ENCODE measurements around the gene UBE2U.

Gene UBE2U

DNA sequence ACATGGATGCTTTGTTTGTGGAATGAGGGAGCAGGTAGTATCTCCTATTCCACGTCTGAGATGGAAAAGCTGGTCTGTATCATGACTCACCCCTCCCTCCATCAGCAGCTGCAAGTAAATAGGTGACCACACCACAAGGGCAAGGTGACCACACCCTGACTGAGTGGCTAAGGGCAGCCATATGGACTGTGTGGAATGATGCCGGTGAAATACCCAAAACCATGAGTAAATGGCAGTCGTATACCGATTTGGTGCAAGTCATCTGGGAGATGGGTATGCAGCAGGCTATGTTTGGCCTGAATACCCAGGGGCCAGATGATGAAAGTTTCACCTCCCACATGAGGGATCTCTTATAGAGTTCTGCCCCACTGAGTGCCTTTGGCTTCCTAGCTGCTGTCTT is 15.8 kb upstream of the UBE2U start:
- H3K4me3 ChIP-seq (ENCODE audit: low read length in 2 of 2), result no peak overlapping the region
- H3K9ac ChIP-seq (ENCODE audit: low read length in 2 of 2), result no peak overlapping the region
- no peaks in the 10 kb centered on the region for H3K4me1 ChIP-seq (ENCODE audit: control insufficient read depth, insufficient read depth, low read length)
- H3K9me3 ChIP-seq (ENCODE audit: control insufficient read depth in 2 of 2, low read length in 2 of 2), result no peaks in the 10 kb centered on the region
- H3K36me3 ChIP-seq (ENCODE audit: control insufficient read depth in 2 of 2, insufficient read depth in 2 of 2, low read length in 2 of 2), result no peaks in the 10 kb centered on the region
- no peak overlapping the region for H3K27ac ChIP-seq (ENCODE audit: low read length)
- H3K27me3 ChIP-seq (ENCODE audit: control insufficient read depth in 1 of 2, insufficient read depth in 2 of 2, low read length in 2 of 2), result peaks cover 0 to 2% of the 10 kb centered on the region in 2 donors

GRCh38 chr1:64192290-64192689 is 11.1 kb upstream of the UBE2U start:
- peaks cover 9% of the 10 kb centered on the region for H3K4me1 ChIP-seq (ENCODE audit: control insufficient read depth, insufficient read depth, low read length)
- H3K4me3 ChIP-seq (ENCODE audit: low read length in 2 of 2), result no peak overlapping the region
- peaks cover 0 to 2% of the 10 kb centered on the region in 2 donors for H3K27me3 ChIP-seq (ENCODE audit: control insufficient read depth in 1 of 2, insufficient read depth in 2 of 2, low read length in 2 of 2)
- no peak overlapping the region for H3K9ac ChIP-seq (ENCODE audit: low read length in 2 of 2)
- no peaks in the 10 kb centered on the region for H3K9me3 ChIP-seq (ENCODE audit: control insufficient read depth in 2 of 2, low read length in 2 of 2)
- no peaks in the 10 kb centered on the region for H3K36me3 ChIP-seq (ENCODE audit: control insufficient read depth in 2 of 2, insufficient read depth in 2 of 2, low read length in 2 of 2)
- H3K27ac ChIP-seq (ENCODE audit: low read length), result no peak overlapping the region

GRCh38 chr1:64194168-64195080 is 9.0 kb upstream of the UBE2U start:
- Histone ChIP-seq H3K27me3 (ENCODE audit: control insufficient read depth in 1 of 2, insufficient read depth in 2 of 2, low read length in 2 of 2) (no peaks in the 10 kb centered on the region), H3K9ac (ENCODE audit: low read length in 2 of 2) (no peak overlapping the region), H3K36me3 (ENCODE audit: control insufficient read depth in 2 of 2, insufficient read depth in 2 of 2, low read length in 2 of 2) (no peaks in the 10 kb centered on the region), H3K4me1 (ENCODE audit: control insufficient read depth, insufficient read depth, low read length) (peaks cover 9% of the 10 kb centered on the region), H3K27ac (ENCODE audit: low read length) (no peak overlapping the region), H3K9me3 (ENCODE audit: control insufficient read depth in 2 of 2, low read length in 2 of 2) (no peaks in the 10 kb centered on the region), H3K4me3 (ENCODE audit: low read length in 2 of 2) (no peak overlapping the region)

- Histone ChIP-seq H3K9ac (ENCODE audit: low read length in 2 of 2) (no peak overlapping the region), H3K27ac (ENCODE audit: low read length) (no peak overlapping the region)
Observed at GRCh38 chr1:64195081-64195395, 8.4 kb upstream of the UBE2U start.

DNA sequence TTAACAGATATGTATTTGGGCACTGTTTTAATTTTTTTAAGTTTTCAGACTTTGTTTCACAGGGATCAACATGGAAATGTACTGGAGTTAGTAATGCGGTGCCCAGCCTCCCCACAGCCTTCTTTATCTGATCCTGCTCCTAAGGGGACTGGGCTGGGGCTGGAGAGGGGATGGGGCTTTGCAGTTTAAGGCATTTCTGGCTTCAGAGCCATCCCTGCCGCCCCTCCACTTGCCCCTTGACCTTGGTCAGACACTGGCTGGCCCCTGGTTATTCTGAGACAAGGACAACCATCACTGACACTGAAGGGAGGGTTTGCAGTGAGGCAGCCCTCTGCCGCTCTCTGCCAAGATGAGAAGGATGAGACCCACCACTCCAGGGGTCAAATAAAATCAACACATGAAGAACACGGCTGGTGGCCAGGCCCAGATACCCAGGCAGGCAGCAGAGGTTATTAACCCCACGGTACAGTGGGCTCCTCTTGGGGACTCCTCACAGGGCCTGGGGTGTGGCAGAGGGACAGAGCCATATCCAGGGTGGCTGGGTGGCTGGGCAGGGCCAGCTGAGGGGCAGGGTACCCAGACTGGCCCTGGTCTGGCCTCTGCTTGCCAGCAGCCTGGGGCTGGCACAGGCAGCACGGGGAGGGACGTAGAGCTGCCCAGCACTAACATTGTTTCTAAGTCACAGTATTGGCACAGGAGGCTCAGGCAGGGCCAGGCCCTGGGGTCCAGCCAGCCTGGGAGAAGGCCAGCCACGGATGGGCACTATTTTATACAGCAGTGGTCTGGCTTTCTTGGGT is 7.2 kb upstream of the UBE2U start:
- H3K4me1 ChIP-seq (ENCODE audit: control insufficient read depth, insufficient read depth, low read length), result peaks cover 9% of the 10 kb centered on the region
- H3K9me3 ChIP-seq (ENCODE audit: control insufficient read depth in 2 of 2, low read length in 2 of 2), result no peaks in the 10 kb centered on the region
- no peaks in the 10 kb centered on the region for H3K36me3 ChIP-seq (ENCODE audit: control insufficient read depth in 2 of 2, insufficient read depth in 2 of 2, low read length in 2 of 2)
- H3K4me3 ChIP-seq (ENCODE audit: low read length in 2 of 2), result no peak overlapping the region
- no peak overlapping the region for H3K9ac ChIP-seq (ENCODE audit: low read length in 2 of 2)
- no peaks in the 10 kb centered on the region for H3K27me3 ChIP-seq (ENCODE audit: control insufficient read depth in 1 of 2, insufficient read depth in 2 of 2, low read length in 2 of 2)
- no peak overlapping the region for H3K27ac ChIP-seq (ENCODE audit: low read length)

More at GRCh38 chr1:64195081-64195395, 8.4 kb upstream of the UBE2U start:
- Histone ChIP-seq H3K4me3 (ENCODE audit: low read length in 2 of 2) (no peak overlapping the region), H3K27me3 (ENCODE audit: control insufficient read depth in 1 of 2, insufficient read depth in 2 of 2, low read length in 2 of 2) (no peaks in the 10 kb centered on the region), H3K9me3 (ENCODE audit: control insufficient read depth in 2 of 2, low read length in 2 of 2) (no peaks in the 10 kb centered on the region), H3K4me1 (ENCODE audit: control insufficient read depth, insufficient read depth, low read length) (peaks cover 9% of the 10 kb centered on the region), H3K36me3 (ENCODE audit: control insufficient read depth in 2 of 2, insufficient read depth in 2 of 2, low read length in 2 of 2) (no peaks in the 10 kb centered on the region)

- Histone ChIP-seq H3K9me3 (ENCODE audit: control insufficient read depth in 2 of 2, low read length in 2 of 2) (no peaks in the 10 kb centered on the region), H3K27ac (ENCODE audit: low read length) (no peak overlapping the region), H3K36me3 (ENCODE audit: control insufficient read depth in 2 of 2, insufficient read depth in 2 of 2, low read length in 2 of 2) (no peaks in the 10 kb centered on the region), H3K4me3 (ENCODE audit: low read length in 2 of 2) (no peak overlapping the region), H3K4me1 (ENCODE audit: control insufficient read depth, insufficient read depth, low read length) (peaks cover 9% of the 10 kb centered on the region), H3K27me3 (ENCODE audit: control insufficient read depth in 1 of 2, insufficient read depth in 2 of 2, low read length in 2 of 2) (no peaks in the 10 kb centered on the region), H3K9ac (ENCODE audit: low read length in 2 of 2) (no peak overlapping the region)
Observed at GRCh38 chr1:64197076-64197475, 6.3 kb upstream of the UBE2U start.

GRCh38 chr1:64199154-64199553 is 4.3 kb upstream of the UBE2U start:
- Histone ChIP-seq H3K36me3 (ENCODE audit: control insufficient read depth in 2 of 2, insufficient read depth in 2 of 2, low read length in 2 of 2) (no peaks in the 10 kb centered on the region), H3K9me3 (ENCODE audit: control insufficient read depth in 2 of 2, low read length in 2 of 2) (no peaks in the 10 kb centered on the region), H3K27ac (ENCODE audit: low read length) (no peak overlapping the region), H3K4me3 (ENCODE audit: low read length in 2 of 2) (no peak overlapping the region), H3K27me3 (ENCODE audit: control insufficient read depth in 1 of 2, insufficient read depth in 2 of 2, low read length in 2 of 2) (no peaks in the 10 kb centered on the region), H3K4me1 (ENCODE audit: control insufficient read depth, insufficient read depth, low read length) (peaks cover 9% of the 10 kb centered on the region), H3K9ac (ENCODE audit: low read length in 2 of 2) (no peak overlapping the region)

- Histone ChIP-seq H3K4me1 (ENCODE audit: control insufficient read depth, insufficient read depth, low read length) (peaks cover 7% of the 10 kb centered on the region), H3K9me3 (ENCODE audit: control insufficient read depth in 2 of 2, low read length in 2 of 2) (no peaks in the 10 kb centered on the region), H3K4me3 (ENCODE audit: low read length in 2 of 2) (no peak overlapping the region), H3K27ac (ENCODE audit: low read length) (no peak overlapping the region), H3K36me3 (ENCODE audit: control insufficient read depth in 2 of 2, insufficient read depth in 2 of 2, low read length in 2 of 2) (no peaks in the 10 kb centered on the region), H3K27me3 (ENCODE audit: control insufficient read depth in 1 of 2, insufficient read depth in 2 of 2, low read length in 2 of 2) (no peaks in the 10 kb centered on the region), H3K9ac (ENCODE audit: low read length in 2 of 2) (no peak overlapping the region)
Observed at GRCh38 chr1:64200064-64200463, 3.4 kb upstream of the UBE2U start.

DNA sequence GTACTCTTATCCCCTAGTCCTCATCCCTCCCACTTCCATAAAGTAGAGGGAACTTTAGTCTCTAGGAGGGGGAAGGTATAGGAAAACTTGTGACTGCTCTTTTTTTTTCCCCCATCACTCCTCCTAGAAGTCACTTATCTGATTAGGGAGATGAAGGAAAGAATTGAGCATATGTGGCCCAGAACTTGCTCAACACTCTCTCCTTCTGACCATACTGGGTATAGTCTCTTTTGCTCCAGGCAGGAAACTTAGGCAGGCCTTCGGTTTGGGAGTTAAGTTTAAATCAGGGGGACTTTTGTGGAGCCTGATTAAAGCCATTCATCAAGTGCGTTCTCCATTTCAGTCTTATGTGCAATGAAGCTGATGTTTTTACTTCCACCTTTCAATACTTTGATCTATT is 5.8 kb downstream of the UBE2U start:
- no peak overlapping the region for H3K27ac ChIP-seq (ENCODE audit: low read length)
- no peak overlapping the region for H3K4me3 ChIP-seq (ENCODE audit: low read length in 2 of 2)
- H3K4me1 ChIP-seq (ENCODE audit: control insufficient read depth, insufficient read depth, low read length), result no peaks in the 10 kb centered on the region
- no peaks in the 10 kb centered on the region for H3K27me3 ChIP-seq (ENCODE audit: control insufficient read depth in 1 of 2, insufficient read depth in 2 of 2, low read length in 2 of 2)
- H3K9me3 ChIP-seq (ENCODE audit: control insufficient read depth in 2 of 2, low read length in 2 of 2), result no peaks in the 10 kb centered on the region
- H3K36me3 ChIP-seq (ENCODE audit: control insufficient read depth in 2 of 2, insufficient read depth in 2 of 2, low read length in 2 of 2), result no peaks in the 10 kb centered on the region
- no peak overlapping the region for H3K9ac ChIP-seq (ENCODE audit: low read length in 2 of 2)

- no peak overlapping the region for H3K9ac ChIP-seq (ENCODE audit: low read length in 2 of 2)
Observed at GRCh38 chr1:64212031-64212430, 8.6 kb downstream of the UBE2U start.

GRCh38 chr1:64215576-64215975 is 12.2 kb downstream of the UBE2U start:
- no peaks in the 10 kb centered on the region for H3K27me3 ChIP-seq (ENCODE audit: control insufficient read depth in 1 of 2, insufficient read depth in 2 of 2, low read length in 2 of 2)
- H3K9ac ChIP-seq (ENCODE audit: low read length in 2 of 2), result no peak overlapping the region
- no peak overlapping the region for H3K4me3 ChIP-seq (ENCODE audit: low read length in 2 of 2)
- H3K27ac ChIP-seq (ENCODE audit: low read length), result no peak overlapping the region
- no peaks in the 10 kb centered on the region for H3K36me3 ChIP-seq (ENCODE audit: control insufficient read depth in 2 of 2, insufficient read depth in 2 of 2, low read length in 2 of 2)
- H3K9me3 ChIP-seq (ENCODE audit: control insufficient read depth in 2 of 2, low read length in 2 of 2), result no peaks in the 10 kb centered on the region
- H3K4me1 ChIP-seq (ENCODE audit: control insufficient read depth, insufficient read depth, low read length), result no peaks in the 10 kb centered on the region

More at GRCh38 chr1:64212031-64212430, 8.6 kb downstream of the UBE2U start:
- Histone ChIP-seq H3K27me3 (ENCODE audit: control insufficient read depth in 1 of 2, insufficient read depth in 2 of 2, low read length in 2 of 2) (no peaks in the 10 kb centered on the region), H3K36me3 (ENCODE audit: control insufficient read depth in 2 of 2, insufficient read depth in 2 of 2, low read length in 2 of 2) (no peaks in the 10 kb centered on the region), H3K27ac (ENCODE audit: low read length) (no peak overlapping the region), H3K9me3 (ENCODE audit: control insufficient read depth in 2 of 2, low read length in 2 of 2) (no peaks in the 10 kb centered on the region), H3K4me3 (ENCODE audit: low read length in 2 of 2) (no peak overlapping the region), H3K4me1 (ENCODE audit: control insufficient read depth, insufficient read depth, low read length) (no peaks in the 10 kb centered on the region)
